ENCODE measurements around the gene LOXL1.

- TF ChIP-seq POLR2A (IDR thresholded peaks at IDR 0.05; ENCODE audit: extremely low read depth, insufficient read length) (no peak), CTCF (IDR thresholded peaks at IDR 0.05; ENCODE audit: low read depth, low read length) (no peak)
Measured at GRCh38 chr15:73935547-73935946, 9.3 kb downstream of the LOXL1 start.

All from NB4 (cell line).